ENCODE measurements around the gene PDCL2. TPM values are rescaled to one million over a fixed set of nuclear protein-coding genes. Genes with fewer than 3 reads are reported as not detected.

The PDCL2 gene
- total RNA-seq, 3 donors from 2014 or later (not counting 1 experiment from before 2014, with no cell fraction given), result not detected

DNA sequence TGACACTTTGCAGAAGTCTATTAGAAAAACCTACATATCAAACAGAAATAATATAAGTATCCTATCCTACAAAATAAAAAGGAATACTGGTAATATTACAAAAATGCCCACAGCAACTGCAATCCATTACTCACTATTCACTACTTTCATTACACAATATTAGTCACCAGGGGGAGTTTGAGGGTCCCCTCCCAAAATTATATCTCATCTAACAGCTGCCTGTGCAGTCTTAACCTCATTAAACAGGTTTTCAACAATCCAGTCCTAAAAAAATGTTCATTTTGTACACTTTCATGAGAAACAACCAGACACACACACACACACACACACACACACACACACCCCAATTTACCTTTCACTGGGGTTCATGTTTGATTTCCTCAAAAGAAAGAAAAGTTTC is 48.2 kb downstream of the PDCL2 start:
- no peak overlapping the region for H3K27ac ChIP-seq (ENCODE audit: low read length)
- DNase-seq (peak in 1 of 2 donors; percentile 38), ATAC-seq (no peak)
- TF ChIP-seq, protein P1, sequence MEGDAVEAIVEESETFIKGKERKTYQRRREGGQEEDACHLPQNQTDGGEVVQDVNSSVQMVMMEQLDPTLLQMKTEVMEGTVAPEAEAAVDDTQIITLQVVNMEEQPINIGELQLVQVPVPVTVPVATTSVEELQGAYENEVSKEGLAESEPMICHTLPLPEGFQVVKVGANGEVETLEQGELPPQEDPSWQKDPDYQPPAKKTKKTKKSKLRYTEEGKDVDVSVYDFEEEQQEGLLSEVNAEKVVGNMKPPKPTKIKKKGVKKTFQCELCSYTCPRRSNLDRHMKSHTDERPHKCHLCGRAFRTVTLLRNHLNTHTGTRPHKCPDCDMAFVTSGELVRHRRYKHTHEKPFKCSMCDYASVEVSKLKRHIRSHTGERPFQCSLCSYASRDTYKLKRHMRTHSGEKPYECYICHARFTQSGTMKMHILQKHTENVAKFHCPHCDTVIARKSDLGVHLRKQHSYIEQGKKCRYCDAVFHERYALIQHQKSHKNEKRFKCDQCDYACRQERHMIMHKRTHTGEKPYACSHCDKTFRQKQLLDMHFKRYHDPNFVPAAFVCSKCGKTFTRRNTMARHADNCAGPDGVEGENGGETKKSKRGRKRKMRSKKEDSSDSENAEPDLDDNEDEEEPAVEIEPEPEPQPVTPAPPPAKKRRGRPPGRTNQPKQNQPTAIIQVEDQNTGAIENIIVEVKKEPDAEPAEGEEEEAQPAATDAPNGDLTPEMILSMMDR (IDR thresholded peaks at IDR 0.05), result no peak
- no peaks in the 10 kb centered on the region for H3K9me3 Mint-ChIP-seq
- H3K36me3 Mint-ChIP-seq, result no peaks in the 10 kb centered on the region
- peak overlapping the region; percentile 93 for H3K4me3 Mint-ChIP-seq
- no peaks in the 10 kb centered on the region for H3K27me3 Mint-ChIP-seq (ENCODE audit: low read depth in 2 of 2)
- H3K27ac Mint-ChIP-seq, result peak overlapping the region; percentile 87 to 89
- intact Hi-C loops (cut with micrococcal nuclease), result loop anchor here (10.0 kb wide), 1 partner anchor 199 kb away; the partner anchor contains the start of gene SRD5A3
- no peaks in the 10 kb centered on the region for H3K27me3 ChIP-seq (ENCODE audit: control insufficient read depth, insufficient read depth, low read length)
- H3K9me3 ChIP-seq (ENCODE audit: control insufficient read depth, insufficient read depth, low read length), result no peaks in the 10 kb centered on the region
- peaks cover under 1% of the 10 kb centered on the region for H3K4me1 ChIP-seq (ENCODE audit: control insufficient read depth, insufficient read depth, low read length)
- H3K4me1 Mint-ChIP-seq, result peaks cover 20 to 31% of the 10 kb centered on the region in 2 donors
- H3K36me3 ChIP-seq (ENCODE audit: control insufficient read depth, insufficient read depth, low read length), result no peaks in the 10 kb centered on the region
- no peak overlapping the region for H3K4me3 ChIP-seq (ENCODE audit: low read length)

DNA sequence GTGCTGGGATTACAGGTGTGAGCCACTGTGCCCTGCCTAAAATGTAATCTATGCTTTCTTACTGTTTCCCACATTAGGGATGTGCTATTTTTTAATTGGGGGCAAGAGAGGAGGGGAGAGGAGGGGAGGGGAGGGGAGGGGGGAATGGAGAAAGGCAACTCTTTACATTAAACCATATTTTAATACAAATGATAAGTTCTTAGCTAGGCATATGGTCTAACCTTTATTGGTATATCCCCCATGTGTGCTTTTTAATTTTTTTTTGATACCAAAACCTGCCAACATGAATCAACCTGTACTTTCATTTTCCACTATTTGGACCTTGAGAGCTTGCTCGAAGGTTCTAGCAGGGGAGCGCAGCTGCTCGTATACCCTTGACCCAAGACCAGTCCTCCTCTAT is 51.8 kb downstream of the PDCL2 start:
- no peak for DNase-seq
- H3K27me3 Mint-ChIP-seq (ENCODE audit: low read depth in 2 of 2), result no peaks in the 10 kb centered on the region
- no peak overlapping the region for H3K4me3 ChIP-seq (ENCODE audit: low read length)
- peaks cover 2% of the 10 kb centered on the region for H3K4me1 ChIP-seq (ENCODE audit: control insufficient read depth, insufficient read depth, low read length)
- H3K9me3 ChIP-seq (ENCODE audit: control insufficient read depth, insufficient read depth, low read length), result no peaks in the 10 kb centered on the region
- no peak overlapping the region for H3K27ac Mint-ChIP-seq
- no peaks in the 10 kb centered on the region for H3K9me3 Mint-ChIP-seq
- H3K27me3 ChIP-seq (ENCODE audit: control insufficient read depth, insufficient read depth, low read length), result no peaks in the 10 kb centered on the region
- H3K36me3 ChIP-seq (ENCODE audit: control insufficient read depth, insufficient read depth, low read length), result no peaks in the 10 kb centered on the region
- no peak for ATAC-seq
- H3K4me3 Mint-ChIP-seq, result no peak overlapping the region
- TF ChIP-seq, protein P1 (IDR thresholded peaks at IDR 0.05), result no peak
- H3K4me1 Mint-ChIP-seq, result peaks cover 16 to 37% of the 10 kb centered on the region in 2 donors
- H3K27ac ChIP-seq (ENCODE audit: low read length), result no peak overlapping the region
- intact Hi-C loops (cut with micrococcal nuclease), result loop anchor here (10.0 kb wide), 1 partner anchor 195 kb away; the partner anchor contains the start of gene SRD5A3
- 100% methylated on average over 3 of the region's 3 CpGs for WGBS (ENCODE audit: insufficient coverage)
- no peaks in the 10 kb centered on the region for H3K36me3 Mint-ChIP-seq

DNA sequence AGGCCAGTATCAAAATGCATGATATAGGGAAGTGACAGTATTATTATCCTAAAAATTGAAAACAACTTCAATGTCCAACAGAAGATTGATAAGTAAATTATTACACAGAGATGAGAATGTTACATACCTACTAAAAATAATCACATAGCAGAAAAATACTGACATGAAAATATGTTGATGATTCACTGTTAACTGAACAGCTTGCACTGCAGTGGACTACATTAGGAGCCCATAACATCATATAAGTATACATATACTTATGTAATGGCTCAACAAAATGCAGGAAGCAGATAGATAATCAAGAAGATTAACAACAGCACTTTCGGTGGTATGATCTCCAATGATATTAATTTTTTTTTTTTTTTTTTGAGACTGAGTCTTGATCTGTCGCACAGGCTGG is 52.4 kb downstream of the PDCL2 start:
- H3K4me3 Mint-ChIP-seq, result no peak overlapping the region
- no peak overlapping the region for H3K27ac Mint-ChIP-seq
- H3K27ac ChIP-seq (ENCODE audit: low read length), result no peak overlapping the region
- TF ChIP-seq, protein P1 (IDR thresholded peaks at IDR 0.05), result no peak
- H3K9me3 Mint-ChIP-seq, result no peaks in the 10 kb centered on the region
- H3K27me3 Mint-ChIP-seq (ENCODE audit: low read depth in 2 of 2), result no peaks in the 10 kb centered on the region
- no peaks in the 10 kb centered on the region for H3K27me3 ChIP-seq (ENCODE audit: control insufficient read depth, insufficient read depth, low read length)
- peaks cover 2% of the 10 kb centered on the region for H3K4me1 ChIP-seq (ENCODE audit: control insufficient read depth, insufficient read depth, low read length)
- H3K36me3 Mint-ChIP-seq, result no peaks in the 10 kb centered on the region
- peaks cover 13 to 31% of the 10 kb centered on the region in 2 donors for H3K4me1 Mint-ChIP-seq
- 100% methylated on average over 2 of the region's 2 CpGs for WGBS (ENCODE audit: insufficient coverage)
- H3K4me3 ChIP-seq (ENCODE audit: low read length), result no peak overlapping the region
- no peaks in the 10 kb centered on the region for H3K9me3 ChIP-seq (ENCODE audit: control insufficient read depth, insufficient read depth, low read length)
- intact Hi-C loops (cut with micrococcal nuclease), result loop anchor here (10.0 kb wide), 1 partner anchor 195 kb away; the partner anchor contains the start of gene SRD5A3
- ATAC-seq (no peak), DNase-seq (no peak)
- H3K36me3 ChIP-seq (ENCODE audit: control insufficient read depth, insufficient read depth, low read length), result no peaks in the 10 kb centered on the region

DNA sequence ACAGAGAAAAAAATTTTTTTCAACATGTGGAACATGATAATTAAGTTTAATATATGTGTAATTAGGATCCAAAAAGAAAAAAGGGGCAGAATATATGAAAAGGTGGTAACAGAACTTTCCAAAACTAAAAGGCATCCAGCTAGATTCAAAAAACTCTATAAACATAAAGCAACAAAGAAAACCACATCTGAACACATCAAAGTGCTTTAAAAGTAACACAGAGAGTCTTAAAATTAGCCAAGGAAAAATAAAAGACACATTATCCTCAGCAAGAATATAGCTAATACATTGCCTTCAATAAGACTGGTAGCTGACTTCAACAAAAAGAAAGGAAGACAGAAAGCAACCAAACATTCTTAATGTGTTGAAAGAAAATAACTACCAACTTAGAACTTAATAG is 53.5 kb downstream of the PDCL2 start:
- H3K4me1 ChIP-seq (ENCODE audit: control insufficient read depth, insufficient read depth, low read length), result peaks cover 2% of the 10 kb centered on the region
- H3K9me3 Mint-ChIP-seq, result no peaks in the 10 kb centered on the region
- TF ChIP-seq, protein P1 (IDR thresholded peaks at IDR 0.05), result no peak
- H3K27me3 ChIP-seq (ENCODE audit: control insufficient read depth, insufficient read depth, low read length), result no peaks in the 10 kb centered on the region
- H3K27me3 Mint-ChIP-seq (ENCODE audit: low read depth in 2 of 2), result no peaks in the 10 kb centered on the region
- H3K36me3 Mint-ChIP-seq, result no peaks in the 10 kb centered on the region
- intact Hi-C loops (cut with micrococcal nuclease), result no loop called here
- H3K36me3 ChIP-seq (ENCODE audit: control insufficient read depth, insufficient read depth, low read length), result no peaks in the 10 kb centered on the region
- H3K9me3 ChIP-seq (ENCODE audit: control insufficient read depth, insufficient read depth, low read length), result no peaks in the 10 kb centered on the region
- DNase-seq, result peak in 1 of 2 donors; percentile 7
- no peak for ATAC-seq
- H3K4me3 ChIP-seq (ENCODE audit: low read length), result no peak overlapping the region
- peak overlapping the region; percentile 14 for H3K4me3 Mint-ChIP-seq
- peak overlapping the region in 1 of 2 donors; percentile 21 for H3K27ac Mint-ChIP-seq
- peaks cover 7 to 31% of the 10 kb centered on the region in 2 donors for H3K4me1 Mint-ChIP-seq
- H3K27ac ChIP-seq (ENCODE audit: low read length), result no peak overlapping the region

Data from natural killer cell (primary cell).